Stimulated activated effector memory CD8-positive, alpha-beta T cell treated with anti-CD3 and anti-CD28 coated beads, Interleukin-12 subunit alpha, Interleukin-12 subunit beta, amount 100 ng/mL, for 72 hours (primary cell): ENCODE results near the gene TMEM97.
A peak's percentile ranks its signal among the peaks of the same experiment; 100 is the strongest.

Source experiments
- ATAC-seq: fragments of 150-1000 bp; cut with Tn5 transposase; 2 replicates; pipeline ENCODE4 v1.10.0; 2021
- DNase-seq, 2 donors: peaks; one replicate each; pipeline ENCODE4 v3.0.0; 2021 to 2022; ENCODE audit warnings: low spot score in 2 of 2
- H3K27ac Mint-ChIP-seq: one replicate; pipeline ENCODE4 v1.8.0; 2022; ENCODE audit warnings: mild to moderate bottlenecking, mixed read lengths
- H3K36me3 Mint-ChIP-seq: one replicate; pipeline ENCODE4 v1.8.0; 2022; ENCODE audit warnings: mild to moderate bottlenecking, mixed read lengths
- H3K4me1 Mint-ChIP-seq: one replicate; pipeline ENCODE4 v1.8.0; 2022; ENCODE audit warnings: mixed read lengths
- H3K4me3 Mint-ChIP-seq: one replicate; pipeline ENCODE4 v1.8.0; 2022; ENCODE audit warnings: mild to moderate bottlenecking, mixed read lengths
- H3K9me3 Mint-ChIP-seq: one replicate; pipeline ENCODE4 v1.8.0; 2022; ENCODE audit warnings: mixed read lengths

The TMEM97 gene

GRCh38 chr17:28341516-28341915, 22.5 kb downstream of the TMEM97 start:
- Mint-ChIP-seq H3K27ac (peak overlapping the region; percentile 43), H3K36me3 (peaks cover 75% of the 10 kb centered on the region)
- no peak for ATAC-seq

DNA sequence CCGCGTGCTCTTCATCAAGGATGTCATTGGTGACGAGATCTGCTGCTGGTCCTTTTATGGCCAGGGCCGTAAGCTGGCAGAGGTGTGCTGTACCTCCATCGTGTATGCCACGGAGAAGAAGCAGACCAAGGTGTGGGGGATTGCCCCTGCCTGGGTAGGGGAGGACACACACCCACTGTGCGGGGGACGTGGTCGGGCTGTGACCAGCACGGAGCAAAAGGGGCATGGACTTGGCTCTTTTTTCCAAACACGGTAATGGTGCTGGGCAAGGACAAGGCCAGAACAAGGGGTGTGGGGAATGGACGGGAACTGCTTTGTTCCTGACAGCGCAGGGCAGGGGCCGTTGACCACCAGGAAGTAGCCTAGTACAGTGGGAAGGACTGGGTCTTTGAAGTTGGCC, 23.3 kb downstream of the TMEM97 start:
- ATAC-seq (no peak), DNase-seq (no peak)
- Mint-ChIP-seq H3K36me3 (peaks cover 77% of the 10 kb centered on the region), H3K9me3 (no peaks in the 10 kb centered on the region), H3K27ac (no peak overlapping the region), H3K4me3 (no peak overlapping the region), H3K4me1 (peaks cover 26% of the 10 kb centered on the region)

More at GRCh38 chr17:28341516-28341915, 22.5 kb downstream of the TMEM97 start:
- no peak for DNase-seq
- Mint-ChIP-seq H3K9me3 (no peaks in the 10 kb centered on the region), H3K4me3 (no peak overlapping the region), H3K4me1 (peaks cover 34% of the 10 kb centered on the region)

DNA sequence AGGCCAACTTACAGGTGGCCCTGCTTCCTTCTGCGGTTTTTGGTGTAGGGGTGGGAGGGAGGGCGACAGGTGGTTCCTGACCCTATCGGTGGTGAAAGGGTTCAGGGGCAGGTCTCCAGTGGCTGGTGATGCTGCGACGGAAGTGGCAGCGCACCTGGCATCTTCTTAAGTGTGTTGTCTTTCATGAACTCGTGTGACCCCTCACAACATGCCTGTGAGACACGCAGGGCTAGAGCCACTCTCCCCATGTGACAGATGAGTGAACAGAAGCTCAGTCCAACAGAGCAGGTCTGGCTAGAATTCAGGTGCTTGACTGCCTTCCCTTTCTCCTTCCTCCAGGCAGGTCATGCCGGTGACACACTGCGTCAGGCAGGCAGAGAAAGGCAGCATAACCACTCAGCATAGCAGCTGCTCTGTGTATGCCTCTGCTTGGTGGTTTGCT, 24.5 kb downstream of the TMEM97 start:
- ATAC-seq (no peak), DNase-seq (no peak)
- peaks cover 14% of the 10 kb centered on the region for H3K4me1 Mint-ChIP-seq
- H3K36me3 Mint-ChIP-seq: peaks cover 89% of the 10 kb centered on the region
- no peaks in the 10 kb centered on the region for H3K9me3 Mint-ChIP-seq
- no peak overlapping the region for H3K27ac Mint-ChIP-seq
- no peak overlapping the region for H3K4me3 Mint-ChIP-seq

GRCh38 chr17:28344011-28344410, 25.0 kb downstream of the TMEM97 start:
- H3K36me3 Mint-ChIP-seq: peaks cover 94% of the 10 kb centered on the region
- ATAC-seq (peak; percentile 11), DNase-seq (no peak)
- no peaks in the 10 kb centered on the region for H3K9me3 Mint-ChIP-seq
- H3K27ac Mint-ChIP-seq: no peak overlapping the region
- H3K4me3 Mint-ChIP-seq: no peak overlapping the region
- H3K4me1 Mint-ChIP-seq: peaks cover 11% of the 10 kb centered on the region

- peaks cover 96% of the 10 kb centered on the region for H3K36me3 Mint-ChIP-seq
Observed at GRCh38 chr17:28344435-28344901, 25.5 kb downstream of the TMEM97 start.

DNA sequence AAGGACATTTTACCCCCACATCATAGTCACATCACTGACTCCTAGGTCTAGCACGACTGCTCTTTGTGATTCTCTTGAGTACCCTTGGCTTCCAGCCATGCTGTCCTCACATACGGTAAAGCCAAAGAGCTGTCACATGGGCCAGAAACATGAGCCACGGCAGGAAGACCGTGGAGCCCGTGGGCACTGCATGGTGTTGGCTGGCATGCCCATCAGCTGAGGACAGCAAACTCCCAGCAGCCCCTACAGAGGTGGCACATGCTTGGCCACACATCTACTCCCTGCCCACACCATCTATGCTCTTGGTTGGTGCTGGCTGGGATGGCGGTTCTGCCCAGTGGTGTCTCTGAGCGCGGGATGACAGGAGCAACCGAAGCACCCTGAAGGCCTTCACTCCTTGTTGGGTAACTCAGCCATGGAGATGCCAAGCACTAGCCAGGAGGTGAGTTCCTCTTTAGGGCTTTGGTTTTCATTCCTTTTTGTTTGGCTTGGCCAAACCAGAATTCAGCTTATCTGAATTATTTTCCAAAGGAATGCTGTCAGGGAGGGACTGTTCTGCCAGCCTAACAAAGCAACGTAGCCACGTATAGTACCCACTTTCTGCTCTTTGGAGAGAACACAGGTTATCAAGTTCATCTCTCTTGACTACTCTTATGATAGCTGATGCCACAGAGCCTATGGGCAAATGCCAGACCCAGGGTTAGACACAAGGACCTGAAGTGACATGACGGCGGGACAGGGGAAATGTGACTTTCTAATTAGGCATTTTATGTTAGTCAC, 26.6 kb downstream of the TMEM97 start:
- no peak for DNase-seq
- H3K9me3 Mint-ChIP-seq: no peaks in the 10 kb centered on the region
- no peak overlapping the region for H3K4me3 Mint-ChIP-seq
- peaks cover under 1% of the 10 kb centered on the region for H3K4me1 Mint-ChIP-seq
- no peak overlapping the region for H3K27ac Mint-ChIP-seq
- no peak for ATAC-seq
- H3K36me3 Mint-ChIP-seq: peaks cover 96% of the 10 kb centered on the region

More at GRCh38 chr17:28344435-28344901, 25.5 kb downstream of the TMEM97 start:
- peaks cover 8% of the 10 kb centered on the region for H3K4me1 Mint-ChIP-seq
- peak; percentile 29 for ATAC-seq
- H3K27ac Mint-ChIP-seq: no peak overlapping the region
- no peaks in the 10 kb centered on the region for H3K9me3 Mint-ChIP-seq
- H3K4me3 Mint-ChIP-seq: no peak overlapping the region
- no peak for DNase-seq

DNA sequence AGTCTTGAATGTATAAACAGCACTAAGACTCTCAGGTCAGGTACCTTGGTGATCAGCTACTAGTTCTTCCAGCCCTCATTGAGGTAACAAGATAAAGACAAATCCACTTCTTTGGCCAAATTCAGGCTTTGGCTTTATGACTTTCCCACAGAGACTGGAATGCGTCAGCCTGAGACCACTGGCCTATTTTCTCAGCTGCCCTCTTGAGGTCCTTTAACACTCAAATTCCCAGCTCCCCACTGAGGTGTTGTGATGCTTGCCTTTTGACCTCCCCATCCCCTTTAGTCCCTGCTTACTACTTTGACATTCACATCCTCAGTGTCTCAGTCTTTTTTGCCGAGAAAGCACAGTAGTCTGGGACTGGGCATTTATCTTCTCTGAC, 27.2 kb downstream of the TMEM97 start:
- no peak overlapping the region for H3K27ac Mint-ChIP-seq
- DNase-seq: no peak
- no peaks in the 10 kb centered on the region for H3K9me3 Mint-ChIP-seq
- H3K36me3 Mint-ChIP-seq: peaks cover 96% of the 10 kb centered on the region
- H3K4me3 Mint-ChIP-seq: no peak overlapping the region
- ATAC-seq: no peak
- H3K4me1 Mint-ChIP-seq: no peaks in the 10 kb centered on the region

DNA sequence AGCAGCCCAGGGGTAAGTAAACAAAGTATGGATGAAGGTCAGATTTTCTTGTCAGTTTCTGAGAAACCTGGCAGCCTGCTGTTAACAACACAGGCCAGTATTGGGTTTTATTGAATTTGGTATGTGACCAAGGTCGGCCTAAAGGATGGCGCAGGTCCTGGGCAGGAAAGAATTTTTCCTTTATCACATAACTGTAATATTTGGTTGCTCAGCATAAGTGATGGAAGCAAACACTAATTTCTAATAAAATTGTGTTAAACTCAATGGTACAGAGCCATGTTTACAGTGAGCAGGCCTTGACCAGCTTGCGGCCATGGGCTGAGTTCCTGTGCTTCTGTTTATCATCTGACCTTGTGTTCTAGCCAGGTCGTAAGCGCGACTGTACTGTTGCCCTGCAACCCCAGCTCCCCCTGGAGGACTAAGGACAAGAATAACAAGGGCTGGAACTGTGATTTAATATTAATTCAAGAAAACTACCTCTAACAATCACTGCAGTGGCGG, 27.8 kb downstream of the TMEM97 start:
- Mint-ChIP-seq H3K27ac (no peak overlapping the region), H3K9me3 (no peaks in the 10 kb centered on the region), H3K4me3 (no peak overlapping the region), H3K4me1 (no peaks in the 10 kb centered on the region), H3K36me3 (peaks cover 96% of the 10 kb centered on the region)
- DNase-seq (no peak), ATAC-seq (no peak)

- DNase-seq (no peak), ATAC-seq (no peak)
- no peak overlapping the region for H3K4me3 Mint-ChIP-seq
- no peaks in the 10 kb centered on the region for H3K9me3 Mint-ChIP-seq
- H3K27ac Mint-ChIP-seq: no peak overlapping the region
- H3K4me1 Mint-ChIP-seq: no peaks in the 10 kb centered on the region
- peaks cover 96% of the 10 kb centered on the region for H3K36me3 Mint-ChIP-seq
Observed at GRCh38 chr17:28347261-28347891, 28.4 kb downstream of the TMEM97 start.

- ATAC-seq (no peak), DNase-seq (no peak)
- Mint-ChIP-seq H3K36me3 (peaks cover 99% of the 10 kb centered on the region), H3K4me1 (no peaks in the 10 kb centered on the region), H3K9me3 (no peaks in the 10 kb centered on the region), H3K27ac (no peak overlapping the region), H3K4me3 (no peak overlapping the region)
Observed at GRCh38 chr17:28348979-28349378, 30.0 kb downstream of the TMEM97 start.

- peak overlapping the region; percentile 73 for H3K27ac Mint-ChIP-seq
- DNase-seq (no peak), ATAC-seq (no peak)
- no peak overlapping the region for H3K4me3 Mint-ChIP-seq
- H3K9me3 Mint-ChIP-seq: no peaks in the 10 kb centered on the region
- H3K4me1 Mint-ChIP-seq: no peaks in the 10 kb centered on the region
- H3K36me3 Mint-ChIP-seq: peaks cover 100% of the 10 kb centered on the region
Observed at GRCh38 chr17:28350271-28350670, 31.3 kb downstream of the TMEM97 start.

- no peaks in the 10 kb centered on the region for H3K9me3 Mint-ChIP-seq
- DNase-seq (peak; percentile 93 to 97), ATAC-seq (peak; percentile 100)
- peaks cover 23% of the 10 kb centered on the region for H3K4me1 Mint-ChIP-seq
- H3K4me3 Mint-ChIP-seq: peak within 1 kb of the TSS; percentile 92
- H3K36me3 Mint-ChIP-seq: peaks cover 92% of the 10 kb centered on the region
- H3K27ac Mint-ChIP-seq: peak within 1 kb of the TSS; percentile 96
Observed at GRCh38 chr17:28357061-28357900, 38.3 kb downstream of the TMEM97 start, which contains the start of gene POLDIP2. TSS of gene POLDIP2 (minus strand) at chr17:28357527. CDS start at chr17:28357448, 79 bp downstream.

DNA sequence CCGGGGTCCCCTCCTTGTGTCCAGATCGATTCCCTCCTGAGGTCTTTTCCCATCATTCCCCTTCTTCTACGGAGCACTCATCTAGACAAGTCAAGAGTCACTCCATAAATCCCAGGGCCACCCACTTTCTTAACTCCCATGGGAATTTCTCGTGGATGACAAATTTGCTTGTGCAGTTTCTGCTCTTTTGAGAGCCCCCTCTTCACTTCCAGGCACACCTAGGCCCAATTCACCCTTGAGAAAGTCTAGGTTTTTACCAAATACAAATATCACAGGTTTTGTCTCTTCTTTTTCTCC, 38.8 kb downstream of the TMEM97 start:
- Mint-ChIP-seq H3K27ac (peak overlapping the region; percentile 96), H3K36me3 (peaks cover 92% of the 10 kb centered on the region), H3K4me1 (peaks cover 23% of the 10 kb centered on the region), H3K4me3 (peak overlapping the region; percentile 92), H3K9me3 (no peaks in the 10 kb centered on the region)
- ATAC-seq (no peak), DNase-seq (no peak)

GRCh38 chr17:28363186-28363585, 44.2 kb downstream of the TMEM97 start:
- no peaks in the 10 kb centered on the region for H3K9me3 Mint-ChIP-seq
- peaks cover 3% of the 10 kb centered on the region for H3K4me1 Mint-ChIP-seq
- no peak for DNase-seq
- no peak for ATAC-seq
- H3K36me3 Mint-ChIP-seq: peaks cover 55% of the 10 kb centered on the region
- no peak overlapping the region for H3K27ac Mint-ChIP-seq
- no peak overlapping the region for H3K4me3 Mint-ChIP-seq
